EL (cell line): Measurements from ENCODE around the gene PSMA6.
"Not testable (repeated sequence)": the region's sequence is repeated elsewhere in the genome, so short reads cannot be mapped to it uniquely, and the experiment has no call there.

ENCODE experiments used
- DNase-seq: peaks from one replicate; pipeline ENCODE4 v3.0.0-alpha.2; 2016

Gene PSMA6

GRCh38 chr14:35331605-35332516 lies 39.7 kb downstream of the PSMA6 start:
- peak; percentile 55 for DNase-seq

GRCh38 chr14:35332517-35333263 lies 40.5 kb downstream of the PSMA6 start:
- no peak for DNase-seq

GRCh38 chr14:35333264-35333730 lies 41.1 kb downstream of the PSMA6 start:
- no peak for DNase-seq

GRCh38 chr14:35333797-35334743 lies 41.9 kb downstream of the PSMA6 start:
- no peak for DNase-seq

GRCh38 chr14:35335388-35336092 lies 43.4 kb downstream of the PSMA6 start:
- DNase-seq, result no peak

GRCh38 chr14:35336171-35336493 lies 44.0 kb downstream of the PSMA6 start:
- not testable (repeated sequence) for DNase-seq

- DNase-seq, result no peak
Measured at GRCh38 chr14:35336494-35337268, 44.5 kb downstream of the PSMA6 start.

GRCh38 chr14:35337269-35338255 lies 45.4 kb downstream of the PSMA6 start:
- no peak for DNase-seq

- no peak for DNase-seq
Measured at GRCh38 chr14:35338731-35339405, 46.7 kb downstream of the PSMA6 start.

- no peak for DNase-seq
Measured at GRCh38 chr14:35339761-35340406, 47.7 kb downstream of the PSMA6 start.

GRCh38 chr14:35340616-35341453 lies 48.7 kb downstream of the PSMA6 start:
- no peak for DNase-seq

GRCh38 chr14:35341454-35341750 lies 49.2 kb downstream of the PSMA6 start:
- no peak for DNase-seq

GRCh38 chr14:35341751-35342488 lies 49.7 kb downstream of the PSMA6 start:
- DNase-seq, result peak; percentile 82

GRCh38 chr14:35342489-35343010 lies 50.4 kb downstream of the PSMA6 start:
- DNase-seq, result no peak

GRCh38 chr14:35343702-35344101 lies 51.5 kb downstream of the PSMA6 start:
- no peak for DNase-seq

GRCh38 chr14:35344107-35344807 lies 52.1 kb downstream of the PSMA6 start:
- DNase-seq, result no peak
